Type B pancreatic cell (in vitro differentiated cells): ENCODE data around the gene TM9SF2. TPM values are rescaled to one million over a fixed set of nuclear protein-coding genes. Genes with fewer than 3 reads are reported as not detected.

ENCODE experiments used
- DNase-seq: peaks from one replicate; pipeline ENCODE4 v3.0.0; 2021; ENCODE audit warnings: mixed read lengths; ENCODE audit not compliant: unreplicated experiment; ENCODE audit errors: extremely low spot score
- H3K27ac Mint-ChIP-seq: 2 replicates; pipeline ENCODE4 v1.8.0; 2021; ENCODE audit warnings: mild to moderate bottlenecking, mixed read lengths
- H3K27me3 Mint-ChIP-seq: 2 replicates; pipeline ENCODE4 v1.8.0; 2021; ENCODE audit warnings: mixed read lengths
- H3K36me3 Mint-ChIP-seq: 2 replicates; pipeline ENCODE4 v1.8.0; 2021; ENCODE audit warnings: mixed read lengths
- H3K4me1 Mint-ChIP-seq: one replicate; pipeline ENCODE4 v1.8.0; 2021; ENCODE audit warnings: mixed read lengths; ENCODE audit not compliant: unreplicated experiment
- H3K4me3 Mint-ChIP-seq: 2 replicates; pipeline ENCODE4 v1.8.0; 2021; ENCODE audit warnings: mild to moderate bottlenecking, mixed read lengths
- H3K9me3 Mint-ChIP-seq: 2 replicates; pipeline ENCODE4 v1.8.0; 2021; ENCODE audit warnings: mixed read lengths
- CTCF ChIP-seq: fragments of 200-600 bp; sonication (generic); conservative IDR thresholded peaks from 2 replicates; pipeline ENCODE4 v1.5.0; 2021; ENCODE audit warnings: antibody characterized with exemption, mild to moderate bottlenecking
- total RNA-seq: library from RNA; stranded (reverse); gene quantifications from 2 replicates; pipeline ENCODE4 v1.2.1, GENCODE V29; 2021; ENCODE audit warnings: low replicate concordance

Gene TM9SF2
- total RNA-seq, 1 donor from 2014 or later, result 113 TPM

GRCh38 chr13:99506634-99507033 is 5.4 kb downstream of the TM9SF2 start:
- TF ChIP-seq CTCF, result no peak
- no peak for DNase-seq
- Mint-ChIP-seq H3K36me3 (peaks cover 30% of the 10 kb centered on the region), H3K9me3 (peaks cover 6% of the 10 kb centered on the region), H3K27me3 (no peaks in the 10 kb centered on the region), H3K4me1 (peaks cover 38% of the 10 kb centered on the region), H3K27ac (peak overlapping the region; percentile 59), H3K4me3 (no peak overlapping the region)

- Mint-ChIP-seq H3K4me1 (peaks cover 37% of the 10 kb centered on the region), H3K36me3 (peaks cover 30% of the 10 kb centered on the region), H3K4me3 (no peak overlapping the region)
Observed at GRCh38 chr13:99507054-99507453, 5.8 kb downstream of the TM9SF2 start.

GRCh38 chr13:99507551-99507950 is 6.3 kb downstream of the TM9SF2 start:
- Mint-ChIP-seq H3K36me3 (peaks cover 30% of the 10 kb centered on the region), H3K4me3 (no peak overlapping the region), H3K27ac (peak overlapping the region; percentile 11), H3K4me1 (peaks cover 37% of the 10 kb centered on the region), H3K9me3 (peaks cover 6% of the 10 kb centered on the region), H3K27me3 (no peaks in the 10 kb centered on the region)
- no peak for TF ChIP-seq CTCF
- DNase-seq, result no peak

More at GRCh38 chr13:99507054-99507453, 5.8 kb downstream of the TM9SF2 start:
- TF ChIP-seq CTCF, result no peak
- Mint-ChIP-seq H3K9me3 (peaks cover 6% of the 10 kb centered on the region), H3K27me3 (no peaks in the 10 kb centered on the region), H3K27ac (no peak overlapping the region)
- no peak for DNase-seq

GRCh38 chr13:99507986-99508385 is 6.7 kb downstream of the TM9SF2 start:
- peaks cover 30% of the 10 kb centered on the region for H3K36me3 Mint-ChIP-seq
- H3K9me3 Mint-ChIP-seq, result peaks cover 6% of the 10 kb centered on the region
- H3K4me1 Mint-ChIP-seq, result peaks cover 39% of the 10 kb centered on the region
- no peaks in the 10 kb centered on the region for H3K27me3 Mint-ChIP-seq
- peak overlapping the region; percentile 11 for H3K27ac Mint-ChIP-seq
- no peak for DNase-seq
- H3K4me3 Mint-ChIP-seq, result no peak overlapping the region
- no peak for TF ChIP-seq CTCF

- no peaks in the 10 kb centered on the region for H3K27me3 Mint-ChIP-seq
Observed at GRCh38 chr13:99509479-99509878, 8.2 kb downstream of the TM9SF2 start.

More at GRCh38 chr13:99509479-99509878, 8.2 kb downstream of the TM9SF2 start:
- DNase-seq, result peak; percentile 24
- H3K9me3 Mint-ChIP-seq, result peaks cover 6% of the 10 kb centered on the region
- H3K36me3 Mint-ChIP-seq, result peaks cover 30% of the 10 kb centered on the region
- TF ChIP-seq CTCF, result no peak
- H3K4me1 Mint-ChIP-seq, result peaks cover 30% of the 10 kb centered on the region
- H3K27ac Mint-ChIP-seq, result no peak overlapping the region
- H3K4me3 Mint-ChIP-seq, result no peak overlapping the region
